Measurements from ENCODE around the gene PTH1R.

The PTH1R gene

DNA sequence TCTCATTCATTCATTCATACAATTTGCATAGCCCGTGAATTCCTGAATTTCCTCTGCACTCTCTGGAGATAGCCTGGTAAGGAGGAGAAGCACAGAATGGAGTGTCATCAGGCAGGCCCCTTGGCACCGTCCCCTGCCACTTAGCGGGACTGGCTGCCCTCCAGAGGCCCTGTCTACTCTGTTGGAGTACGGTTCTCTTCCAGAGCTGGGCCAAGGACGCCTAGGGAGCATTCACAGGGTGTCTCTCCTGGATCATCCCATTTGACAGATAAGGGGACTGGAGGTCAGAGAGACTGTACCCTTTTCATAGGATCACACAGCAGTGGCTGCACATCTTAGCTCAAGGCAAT, 48.0 kb downstream of the PTH1R start:
- H3K4me3 ChIP-seq (ENCODE audit: extremely low read depth, insufficient read depth, low read length, poor library complexity, severe bottlenecking) = no peak overlapping the region
- no peak overlapping the region for H3K27ac ChIP-seq (ENCODE audit: low read depth, low read length, severe bottlenecking)
- H3K36me3 ChIP-seq (ENCODE audit: control insufficient read depth, insufficient read depth, low read length) = peaks cover 82% of the 10 kb centered on the region
- H3K9me3 ChIP-seq (ENCODE audit: control insufficient read depth, low read length) = no peaks in the 10 kb centered on the region
- H3K4me1 ChIP-seq (ENCODE audit: control insufficient read depth, insufficient read depth, low read length, poor library complexity, severe bottlenecking) = peaks cover 4% of the 10 kb centered on the region
- 90 to 98% methylated on average over 5 of the region's 5 CpGs for WGBS, 2 experiments (ENCODE audit: insufficient coverage in 2 of 2)

DNA sequence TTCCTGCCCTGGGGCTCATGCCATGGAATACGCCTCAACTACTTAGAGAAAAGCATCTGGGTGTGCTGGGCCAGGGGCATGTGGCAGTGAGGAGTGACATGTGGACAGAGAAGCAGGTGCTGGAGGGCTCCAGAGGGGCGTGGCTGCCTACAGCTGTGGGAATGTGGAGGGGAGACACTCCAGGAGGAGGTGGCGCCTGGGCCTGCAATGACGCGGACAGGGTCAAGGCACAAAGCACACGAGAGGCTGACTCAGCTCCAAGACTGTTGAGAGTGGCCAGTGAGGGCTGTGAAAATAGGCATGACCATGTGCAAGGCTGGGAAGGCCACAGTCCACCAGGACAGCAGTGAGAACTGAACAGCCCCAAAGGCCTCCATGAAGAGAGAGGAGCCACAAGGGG, 48.5 kb downstream of the PTH1R start:
- peaks cover 80% of the 10 kb centered on the region for H3K36me3 ChIP-seq (ENCODE audit: control insufficient read depth, insufficient read depth, low read length)
- H3K4me1 ChIP-seq (ENCODE audit: control insufficient read depth, insufficient read depth, low read length, poor library complexity, severe bottlenecking) = peaks cover 9% of the 10 kb centered on the region
- H3K9me3 ChIP-seq (ENCODE audit: control insufficient read depth, low read length) = no peaks in the 10 kb centered on the region
- 80 to 83% methylated on average over 5 to 6 of the region's 6 CpGs for WGBS, 2 experiments (ENCODE audit: insufficient coverage in 2 of 2)
- H3K4me3 ChIP-seq (ENCODE audit: extremely low read depth, insufficient read depth, low read length, poor library complexity, severe bottlenecking) = no peak overlapping the region
- no peak overlapping the region for H3K27ac ChIP-seq (ENCODE audit: low read depth, low read length, severe bottlenecking)

DNA sequence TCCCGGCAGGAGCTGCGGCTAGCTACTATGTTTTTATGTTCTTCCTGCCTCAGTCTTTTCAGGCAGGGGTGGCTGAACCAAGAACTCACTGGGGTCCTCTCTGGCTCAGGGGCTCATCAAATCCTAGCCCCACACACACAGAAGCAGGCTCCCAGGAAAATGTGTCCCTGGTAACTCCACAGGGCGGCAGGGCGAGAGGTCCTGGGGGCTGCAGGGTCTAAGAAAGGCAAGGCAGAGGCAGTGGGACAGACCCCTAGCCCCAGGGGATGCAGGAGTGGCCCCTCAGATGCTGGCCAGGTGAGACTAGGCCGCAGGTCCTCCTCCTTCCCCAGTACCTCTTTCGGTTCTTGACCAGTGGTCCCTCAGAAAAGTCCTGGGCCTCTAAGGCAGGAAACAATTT, 48.9 kb downstream of the PTH1R start:
- H3K27ac ChIP-seq (ENCODE audit: low read depth, low read length, severe bottlenecking) = no peak overlapping the region
- peaks cover 78% of the 10 kb centered on the region for H3K36me3 ChIP-seq (ENCODE audit: control insufficient read depth, insufficient read depth, low read length)
- peaks cover 13% of the 10 kb centered on the region for H3K4me1 ChIP-seq (ENCODE audit: control insufficient read depth, insufficient read depth, low read length, poor library complexity, severe bottlenecking)
- WGBS, 2 experiments (ENCODE audit: insufficient coverage in 2 of 2) = 93 to 98% methylated on average over 3 to 6 of the region's 6 CpGs
- no peak overlapping the region for H3K4me3 ChIP-seq (ENCODE audit: extremely low read depth, insufficient read depth, low read length, poor library complexity, severe bottlenecking)
- no peaks in the 10 kb centered on the region for H3K9me3 ChIP-seq (ENCODE audit: control insufficient read depth, low read length)

DNA sequence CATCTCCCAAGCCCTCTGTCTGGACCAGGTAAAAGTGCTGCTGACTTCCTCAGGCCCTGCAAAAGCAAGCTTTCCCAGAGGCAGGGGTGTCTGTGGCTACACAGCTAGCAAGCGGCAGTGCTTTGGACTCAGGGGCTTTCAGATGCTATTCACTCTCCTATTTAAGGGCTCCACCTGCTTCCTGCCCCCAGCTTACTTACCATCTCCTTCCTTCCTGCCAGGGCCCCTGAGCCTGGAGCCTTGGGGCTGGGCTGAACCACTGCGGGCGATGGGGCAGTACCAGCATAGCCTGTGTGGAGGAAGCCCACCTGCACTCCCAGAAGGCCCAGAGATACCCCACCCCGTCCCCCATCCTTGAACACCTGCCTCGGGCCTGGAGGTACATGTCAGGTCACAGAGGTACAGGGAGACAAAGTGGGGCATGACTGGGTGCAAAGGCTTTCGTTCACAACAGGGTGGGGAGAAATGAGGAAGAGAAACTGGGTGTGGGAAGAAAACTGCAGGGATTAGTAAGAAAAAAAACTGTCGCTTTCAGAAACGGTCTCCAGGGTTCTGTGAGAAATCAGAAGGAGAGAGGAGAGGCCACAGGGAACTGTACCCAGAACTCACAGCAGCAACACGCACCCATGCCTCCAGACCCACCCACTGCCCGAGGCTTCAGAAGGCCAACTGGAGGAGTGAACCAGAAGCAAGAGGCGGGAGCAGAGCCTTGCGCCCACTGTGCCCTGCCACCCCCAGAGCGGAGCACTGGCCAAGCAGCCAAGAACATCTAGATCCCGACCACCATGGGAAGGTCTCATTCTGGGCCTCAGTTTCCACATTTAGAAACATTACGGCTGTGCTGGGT, 49.6 kb downstream of the PTH1R start:
- Histone ChIP-seq H3K4me3 (ENCODE audit: extremely low read depth, insufficient read depth, low read length, poor library complexity, severe bottlenecking) (no peak overlapping the region), H3K4me1 (ENCODE audit: control insufficient read depth, insufficient read depth, low read length, poor library complexity, severe bottlenecking) (peaks cover 20% of the 10 kb centered on the region), H3K27ac (ENCODE audit: low read depth, low read length, severe bottlenecking) (no peak overlapping the region), H3K9me3 (ENCODE audit: control insufficient read depth, low read length) (no peaks in the 10 kb centered on the region), H3K36me3 (ENCODE audit: control insufficient read depth, insufficient read depth, low read length) (peaks cover 72% of the 10 kb centered on the region)
- WGBS, 2 experiments (ENCODE audit: insufficient coverage in 2 of 2) = 98 to 100% methylated on average over 10 of the region's 15 CpGs

DNA sequence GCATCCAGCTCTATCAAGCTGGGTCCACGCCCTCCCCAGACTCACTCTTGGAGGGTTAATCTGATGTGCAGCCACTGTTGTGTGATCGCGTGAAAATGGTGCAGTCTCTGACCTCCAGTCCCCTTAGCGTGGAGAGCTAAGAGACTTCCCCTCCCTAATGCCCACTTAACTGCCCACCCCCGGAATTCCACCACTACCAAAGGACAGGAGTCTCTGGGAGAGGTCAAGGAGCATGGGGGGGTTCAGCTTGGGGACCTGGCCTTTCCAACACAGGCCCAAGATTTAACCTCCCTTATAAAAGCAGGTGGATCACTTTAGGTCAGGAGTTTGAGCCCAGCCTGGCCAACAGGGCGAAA, 50.2 kb downstream of the PTH1R start:
- WGBS, 2 experiments (ENCODE audit: insufficient coverage in 2 of 2) = 90 to 97% methylated on average over 1 to 4 of the region's 6 CpGs
- H3K36me3 ChIP-seq (ENCODE audit: control insufficient read depth, insufficient read depth, low read length) = peaks cover 66% of the 10 kb centered on the region
- no peaks in the 10 kb centered on the region for H3K9me3 ChIP-seq (ENCODE audit: control insufficient read depth, low read length)
- H3K4me1 ChIP-seq (ENCODE audit: control insufficient read depth, insufficient read depth, low read length, poor library complexity, severe bottlenecking) = peaks cover 26% of the 10 kb centered on the region
- H3K4me3 ChIP-seq (ENCODE audit: extremely low read depth, insufficient read depth, low read length, poor library complexity, severe bottlenecking) = no peak overlapping the region
- no peak overlapping the region for H3K27ac ChIP-seq (ENCODE audit: low read depth, low read length, severe bottlenecking)

DNA sequence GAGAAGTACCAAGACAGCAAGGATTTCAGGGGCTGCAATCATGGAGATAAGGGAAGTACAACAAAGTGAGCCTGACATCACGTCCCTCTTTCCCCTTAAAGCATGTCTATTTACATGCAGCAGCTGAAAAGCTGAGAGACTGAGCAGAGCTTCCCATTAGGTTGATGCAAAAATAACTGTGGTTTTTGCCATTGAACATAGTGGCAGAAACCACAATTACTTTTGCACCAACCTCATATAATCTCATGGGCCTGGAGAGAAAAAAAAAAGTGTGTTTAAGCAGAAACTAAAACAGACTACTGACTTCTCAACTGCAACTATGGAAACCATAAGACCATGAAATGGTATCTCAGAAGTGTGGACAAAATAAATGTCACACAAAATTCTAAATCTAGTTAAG, 50.8 kb downstream of the PTH1R start:
- Histone ChIP-seq H3K36me3 (ENCODE audit: control insufficient read depth, insufficient read depth, low read length) (peaks cover 64% of the 10 kb centered on the region), H3K9me3 (ENCODE audit: control insufficient read depth, low read length) (no peaks in the 10 kb centered on the region), H3K4me1 (ENCODE audit: control insufficient read depth, insufficient read depth, low read length, poor library complexity, severe bottlenecking) (peaks cover 32% of the 10 kb centered on the region), H3K27ac (ENCODE audit: low read depth, low read length, severe bottlenecking) (no peak overlapping the region), H3K4me3 (ENCODE audit: extremely low read depth, insufficient read depth, low read length, poor library complexity, severe bottlenecking) (no peak overlapping the region)
- WGBS, 2 experiments (ENCODE audit: insufficient coverage in 2 of 2) = 100% methylated on average over 1 of the region's 1 CpG; no CpG with 5 or more reads in 1 of the 2 experiments

DNA sequence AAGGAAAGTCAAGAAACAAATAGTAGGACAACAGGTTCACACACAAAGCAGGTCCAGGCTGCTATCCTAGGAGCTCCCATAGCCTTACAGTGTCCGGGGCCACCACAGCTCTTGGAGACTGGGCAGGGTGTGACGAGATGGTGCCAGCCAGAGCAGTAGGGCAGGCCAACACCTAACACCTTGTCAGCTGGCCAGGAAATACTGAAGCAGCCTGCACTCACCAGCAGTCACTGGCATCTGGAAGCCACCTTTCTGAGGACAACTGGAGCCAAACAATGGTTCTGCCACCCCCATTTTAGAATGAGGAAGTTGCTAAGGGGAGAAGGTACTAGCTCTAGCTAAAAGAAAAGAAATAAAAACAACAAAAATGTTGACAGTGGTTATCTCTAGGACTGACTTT, 51.8 kb downstream of the PTH1R start:
- no peak overlapping the region for H3K4me3 ChIP-seq (ENCODE audit: extremely low read depth, insufficient read depth, low read length, poor library complexity, severe bottlenecking)
- WGBS, 2 experiments (ENCODE audit: insufficient coverage in 2 of 2) = 91 to 100% methylated on average over 2 of the region's 2 CpGs
- peaks cover 56% of the 10 kb centered on the region for H3K36me3 ChIP-seq (ENCODE audit: control insufficient read depth, insufficient read depth, low read length)
- H3K9me3 ChIP-seq (ENCODE audit: control insufficient read depth, low read length) = no peaks in the 10 kb centered on the region
- peaks cover 35% of the 10 kb centered on the region for H3K4me1 ChIP-seq (ENCODE audit: control insufficient read depth, insufficient read depth, low read length, poor library complexity, severe bottlenecking)
- H3K27ac ChIP-seq (ENCODE audit: low read depth, low read length, severe bottlenecking) = no peak overlapping the region

DNA sequence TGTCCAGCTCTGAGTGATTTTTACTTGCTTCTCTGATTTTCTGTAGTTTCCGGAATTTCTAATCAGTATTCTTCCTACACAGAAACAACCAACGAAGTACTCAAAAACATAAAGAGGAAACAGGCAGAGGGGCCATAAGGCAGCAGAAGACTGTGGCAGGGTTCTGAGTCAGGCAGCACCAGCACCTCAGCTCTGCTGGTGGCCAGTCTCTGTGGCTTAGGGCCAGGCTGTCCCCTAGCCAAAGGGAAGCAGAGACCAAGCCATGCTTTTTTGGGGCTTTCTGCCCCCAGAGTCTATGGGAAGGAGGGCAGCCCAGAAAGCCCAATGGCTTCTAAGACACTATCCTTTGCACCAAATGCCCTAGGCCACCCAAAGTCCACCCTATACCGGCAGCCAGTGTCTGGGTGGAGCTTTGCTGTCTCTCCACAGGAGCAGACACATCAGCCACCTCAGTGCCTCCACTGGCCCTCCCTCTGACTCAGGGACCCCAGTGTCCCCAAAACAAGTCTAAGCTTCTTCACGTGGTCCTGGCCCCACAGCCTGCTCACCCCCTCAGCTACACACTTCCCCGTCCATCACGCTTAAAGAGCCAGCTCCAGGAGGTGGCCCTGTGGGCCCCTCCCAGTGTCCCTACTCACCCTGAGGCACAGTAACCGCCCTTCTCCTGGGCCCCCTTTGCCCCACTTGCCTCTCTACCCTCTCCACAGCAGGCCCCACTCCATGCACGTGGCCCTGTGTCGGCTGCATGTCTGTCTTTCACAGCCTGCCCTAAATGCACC, 52.8 kb downstream of the PTH1R start:
- no peaks in the 10 kb centered on the region for H3K9me3 ChIP-seq (ENCODE audit: control insufficient read depth, low read length)
- WGBS, 2 experiments (ENCODE audit: insufficient coverage in 2 of 2) = 79 to 94% methylated on average over 5 to 6 of the region's 9 CpGs
- H3K4me3 ChIP-seq (ENCODE audit: extremely low read depth, insufficient read depth, low read length, poor library complexity, severe bottlenecking) = no peak overlapping the region
- H3K36me3 ChIP-seq (ENCODE audit: control insufficient read depth, insufficient read depth, low read length) = peaks cover 59% of the 10 kb centered on the region
- H3K4me1 ChIP-seq (ENCODE audit: control insufficient read depth, insufficient read depth, low read length, poor library complexity, severe bottlenecking) = peaks cover 44% of the 10 kb centered on the region
- no peak overlapping the region for H3K27ac ChIP-seq (ENCODE audit: low read depth, low read length, severe bottlenecking)

DNA sequence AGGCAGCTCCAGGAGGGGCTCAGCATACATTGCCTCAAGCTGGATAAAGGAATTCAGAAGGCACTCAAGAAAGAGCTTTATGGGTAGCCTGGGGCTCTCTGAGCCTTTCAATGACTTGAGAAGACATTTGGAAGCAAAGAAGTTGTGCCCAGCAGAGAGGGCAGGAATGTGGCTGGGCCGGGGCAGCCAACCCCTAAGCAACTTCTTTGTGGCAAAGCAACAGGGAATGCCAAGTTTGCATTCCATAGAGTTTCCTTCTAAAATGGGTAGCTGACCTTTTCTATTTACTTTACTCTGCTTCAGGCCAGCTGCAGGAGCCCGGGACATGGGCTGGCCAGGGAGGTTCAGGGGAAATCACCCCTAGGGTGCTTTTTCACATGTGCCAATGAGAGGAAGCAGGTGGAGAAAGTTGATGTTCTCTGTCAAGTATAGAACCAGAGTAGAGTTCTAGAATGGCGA, 53.5 kb downstream of the PTH1R start:
- WGBS, 2 experiments (ENCODE audit: insufficient coverage in 2 of 2) = 92 to 93% methylated on average over 2 to 3 of the region's 3 CpGs
- peaks cover 49% of the 10 kb centered on the region for H3K4me1 ChIP-seq (ENCODE audit: control insufficient read depth, insufficient read depth, low read length, poor library complexity, severe bottlenecking)
- H3K27ac ChIP-seq (ENCODE audit: low read depth, low read length, severe bottlenecking) = peak overlapping the region; percentile 18
- H3K36me3 ChIP-seq (ENCODE audit: control insufficient read depth, insufficient read depth, low read length) = peaks cover 53% of the 10 kb centered on the region
- no peak overlapping the region for H3K4me3 ChIP-seq (ENCODE audit: extremely low read depth, insufficient read depth, low read length, poor library complexity, severe bottlenecking)
- no peaks in the 10 kb centered on the region for H3K9me3 ChIP-seq (ENCODE audit: control insufficient read depth, low read length)

DNA sequence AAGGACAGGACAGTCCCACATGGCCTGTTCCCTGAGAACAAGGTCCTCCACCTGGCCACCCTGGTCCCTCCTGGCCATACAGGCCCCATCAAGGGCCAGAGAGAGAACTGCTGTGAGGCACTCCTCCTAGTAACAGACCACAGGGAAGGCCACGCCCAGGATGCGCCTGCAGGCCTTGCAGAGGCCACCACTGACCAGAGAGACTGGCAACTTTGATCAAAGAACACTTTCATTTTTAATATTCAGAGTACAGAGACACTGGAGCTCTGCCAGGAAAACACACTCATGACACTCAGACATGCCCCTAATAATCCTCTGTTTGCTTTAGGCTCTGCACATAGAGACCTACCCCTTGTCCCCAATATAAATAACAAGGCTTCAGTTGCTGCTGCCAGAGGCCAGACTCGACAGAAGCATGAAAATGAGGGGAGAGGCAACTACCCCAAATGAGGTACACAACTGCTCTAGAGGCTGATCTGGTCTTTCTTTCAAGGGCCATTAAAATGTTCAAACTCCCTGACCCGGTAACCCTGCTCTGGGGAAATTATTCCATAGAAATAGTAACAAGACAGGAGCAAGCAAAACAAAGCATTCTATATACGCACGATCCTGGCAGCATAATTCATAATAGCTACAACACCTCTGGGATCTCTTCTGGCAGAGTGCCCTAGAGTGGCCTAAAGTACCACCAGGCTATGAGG, 54.3 kb downstream of the PTH1R start:
- H3K4me3 ChIP-seq (ENCODE audit: extremely low read depth, insufficient read depth, low read length, poor library complexity, severe bottlenecking) = no peak overlapping the region
- 88 to 95% methylated on average over 3 to 5 of the region's 6 CpGs for WGBS, 2 experiments (ENCODE audit: insufficient coverage in 2 of 2)
- H3K27ac ChIP-seq (ENCODE audit: low read depth, low read length, severe bottlenecking) = no peak overlapping the region
- peaks cover 52% of the 10 kb centered on the region for H3K36me3 ChIP-seq (ENCODE audit: control insufficient read depth, insufficient read depth, low read length)
- H3K9me3 ChIP-seq (ENCODE audit: control insufficient read depth, low read length) = no peaks in the 10 kb centered on the region
- peaks cover 57% of the 10 kb centered on the region for H3K4me1 ChIP-seq (ENCODE audit: control insufficient read depth, insufficient read depth, low read length, poor library complexity, severe bottlenecking)
